Vagina (tissue), 2 donors: ENCODE measurements around the gene POU6F2. TPM values are rescaled to one million over a fixed set of nuclear protein-coding genes. Genes with fewer than 3 reads are reported as not detected.
"Not testable (repeated sequence)": the region's sequence is repeated elsewhere in the genome, so short reads cannot be mapped to it uniquely, and the experiment has no call there.

ENCODE experiments used
- DNase-seq, 2 donors: peaks; one replicate each; pipeline ENCODE4 v3.0.0-alpha.2; 2017; ENCODE audit errors: extremely low spot score in 2 of 2
- H3K27ac ChIP-seq: fragments of 200-600 bp; sonication (generic); one replicate; pipeline ENCODE4 v1.5.1; 2019
- H3K27me3 ChIP-seq: fragments of 200-600 bp; sonication (generic); one replicate; pipeline ENCODE4 v1.5.1; 2019
- H3K36me3 ChIP-seq, 2 donors: fragments of 200-600 bp; sonication (generic); one replicate each; pipeline ENCODE4 v1.5.1; 2017 to 2019
- H3K4me1 ChIP-seq: fragments of 200-600 bp; sonication (generic); one replicate; pipeline ENCODE4 v1.5.1; 2019
- H3K4me3 ChIP-seq, 2 donors: fragments of 200-600 bp; sonication (generic); 1 replicate in 1 of 2; 2 replicates in 1 of 2; pipeline ENCODE4 v1.5.1; 2016 to 2019
- H3K9me3 ChIP-seq: fragments of 200-600 bp; sonication (generic); one replicate; pipeline ENCODE4 v1.5.1; 2019
- POLR2A ChIP-seq, 2 donors: fragments of 450-650 bp; IDR thresholded peaks; one replicate each; pipeline ENCODE4 v1.6.1; 2017; ENCODE audit warnings: antibody characterized with exemption in 2 of 2, mild to moderate bottlenecking in 2 of 2, moderate library complexity in 2 of 2
- POLR2AphosphoS5 ChIP-seq, 2 donors: sonication (generic); formaldehyde crosslinking; IDR thresholded peaks; one replicate each; pipeline ENCODE4 v1.9.0; 2017; ENCODE audit warnings: antibody characterized with exemption in 2 of 2, mild to moderate bottlenecking in 2 of 2, low read depth in 1 of 2; ENCODE audit not compliant: insufficient read depth in 1 of 2
- intact Hi-C: fragments of 100-400 bp; cut with DNase I; formaldehyde crosslinking; loops from one replicate; pipeline ENCODE4 v1.15.1; 2023
- total RNA-seq: library from RNA; depleted of rRNA; stranded (reverse); fragments of >200 nt; gene quantifications from one replicate; pipeline ENCODE4 v1.2.3, GENCODE V29; 2016
- TF ChIP-seq, protein P1 (sequence below), 3 experiments: fragments of 450-650 bp in 2 of 3; fragments of 200-600 bp in 1 of 3; sonication (generic) in 1 of 3; IDR thresholded peaks; one replicate each; pipeline ENCODE4 v1.5.1; 2017 to 2019; ENCODE audit warnings: antibody characterized with exemption in 3 of 3, mild to moderate bottlenecking in 2 of 3, moderate library complexity in 2 of 3

Gene POU6F2
- total RNA-seq, 1 donor from 2014 or later: not detected

DNA sequence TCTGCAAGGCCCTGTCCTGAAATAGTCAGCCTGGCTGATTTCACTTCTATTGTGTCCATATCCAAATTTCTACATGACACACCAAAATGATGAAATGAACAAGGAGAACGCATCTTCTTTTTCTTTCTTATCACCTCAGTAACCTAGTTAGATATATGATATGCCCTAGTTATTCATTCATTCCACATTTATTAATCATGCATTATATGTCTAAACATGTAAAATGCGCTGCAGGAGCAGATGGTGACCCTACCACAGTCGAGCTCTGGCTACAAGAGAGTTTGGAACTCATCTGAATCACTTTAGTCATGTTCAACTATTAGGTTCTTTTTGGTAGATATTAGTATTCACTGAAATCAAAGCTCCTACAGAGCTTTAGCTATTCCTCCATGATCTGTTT, 36.9 kb upstream of the POU6F2 start:
- no peaks in the 10 kb centered on the region for H3K27me3 ChIP-seq
- TF ChIP-seq POLR2A (IDR thresholded peaks at IDR 0.05): no peak
- TF ChIP-seq, protein P1, sequence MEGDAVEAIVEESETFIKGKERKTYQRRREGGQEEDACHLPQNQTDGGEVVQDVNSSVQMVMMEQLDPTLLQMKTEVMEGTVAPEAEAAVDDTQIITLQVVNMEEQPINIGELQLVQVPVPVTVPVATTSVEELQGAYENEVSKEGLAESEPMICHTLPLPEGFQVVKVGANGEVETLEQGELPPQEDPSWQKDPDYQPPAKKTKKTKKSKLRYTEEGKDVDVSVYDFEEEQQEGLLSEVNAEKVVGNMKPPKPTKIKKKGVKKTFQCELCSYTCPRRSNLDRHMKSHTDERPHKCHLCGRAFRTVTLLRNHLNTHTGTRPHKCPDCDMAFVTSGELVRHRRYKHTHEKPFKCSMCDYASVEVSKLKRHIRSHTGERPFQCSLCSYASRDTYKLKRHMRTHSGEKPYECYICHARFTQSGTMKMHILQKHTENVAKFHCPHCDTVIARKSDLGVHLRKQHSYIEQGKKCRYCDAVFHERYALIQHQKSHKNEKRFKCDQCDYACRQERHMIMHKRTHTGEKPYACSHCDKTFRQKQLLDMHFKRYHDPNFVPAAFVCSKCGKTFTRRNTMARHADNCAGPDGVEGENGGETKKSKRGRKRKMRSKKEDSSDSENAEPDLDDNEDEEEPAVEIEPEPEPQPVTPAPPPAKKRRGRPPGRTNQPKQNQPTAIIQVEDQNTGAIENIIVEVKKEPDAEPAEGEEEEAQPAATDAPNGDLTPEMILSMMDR (IDR thresholded peaks at IDR 0.05): no peak
- no peak for TF ChIP-seq POLR2AphosphoS5 (IDR thresholded peaks at IDR 0.05; ENCODE audit: insufficient read depth in 1 of 2, low read depth in 1 of 2)
- H3K4me3 ChIP-seq: no peak overlapping the region
- DNase-seq: no peak
- H3K9me3 ChIP-seq: no peaks in the 10 kb centered on the region
- no peaks in the 10 kb centered on the region for H3K36me3 ChIP-seq
- H3K4me1 ChIP-seq: no peaks in the 10 kb centered on the region
- H3K27ac ChIP-seq: no peak overlapping the region
- intact Hi-C loops: no loop called here

DNA sequence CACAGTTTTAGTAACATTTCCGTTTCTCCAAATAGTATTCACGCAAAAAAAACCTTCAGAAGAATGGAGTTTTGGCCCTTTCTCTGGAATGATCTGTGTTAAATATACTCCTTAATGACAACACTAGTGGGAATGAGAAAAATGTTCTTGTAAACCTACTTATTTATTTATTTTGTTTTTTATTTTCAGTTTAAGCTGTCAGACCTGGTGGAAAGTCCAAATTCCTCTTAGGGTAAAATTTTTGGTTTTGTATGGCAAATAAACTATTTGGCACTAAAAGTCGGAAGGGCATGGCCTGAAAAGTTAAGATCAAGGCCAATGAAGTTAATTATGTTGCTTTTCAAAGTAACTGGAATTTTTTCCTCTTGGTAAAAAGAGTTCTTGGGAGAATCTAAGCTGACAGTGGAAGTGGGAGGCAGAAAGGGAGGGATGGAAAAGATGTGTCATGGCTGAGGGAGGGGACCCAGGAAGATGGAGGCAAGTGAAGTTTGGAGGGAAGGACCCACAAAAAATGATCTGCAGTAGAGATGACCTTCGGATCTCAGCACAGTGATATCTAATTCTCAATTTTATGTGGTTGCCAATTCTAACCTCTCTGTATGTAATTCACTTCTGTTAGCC, 35.2 kb upstream of the POU6F2 start:
- H3K9me3 ChIP-seq: no peaks in the 10 kb centered on the region

DNA sequence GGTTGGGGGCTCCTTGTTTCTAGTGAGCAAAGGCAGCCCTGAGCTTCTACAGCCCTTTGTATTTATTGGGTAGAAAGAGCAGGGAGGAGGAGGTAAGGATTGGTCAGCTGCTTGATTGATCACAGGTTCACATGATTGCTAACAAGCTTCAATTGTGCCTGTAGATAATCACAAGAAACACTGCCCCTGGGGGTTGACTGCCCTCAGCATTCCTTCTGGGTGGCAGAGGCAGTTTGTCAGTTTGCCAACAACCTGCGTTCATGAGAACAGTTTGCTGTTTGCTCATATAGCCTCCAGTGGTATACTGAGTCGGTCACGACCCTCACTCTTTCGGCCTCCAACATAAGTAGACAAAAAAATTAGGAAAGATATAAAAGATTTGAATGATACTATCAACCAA, 30.2 kb upstream of the POU6F2 start:
- H3K4me1 ChIP-seq, H3K27ac ChIP-seq, H3K9me3 ChIP-seq, H3K36me3 ChIP-seq, H3K4me3 ChIP-seq, H3K27me3 ChIP-seq, intact Hi-C loops, DNase-seq: not testable (repeated sequence)

More for the DNA sequence above, 35.2 kb upstream of the POU6F2 start:
- Histone ChIP-seq H3K27ac (no peak overlapping the region), H3K4me3 (no peak overlapping the region), H3K27me3 (no peaks in the 10 kb centered on the region), H3K4me1 (no peaks in the 10 kb centered on the region), H3K36me3 (no peaks in the 10 kb centered on the region)
- TF ChIP-seq, protein P1 (IDR thresholded peaks at IDR 0.05): no peak
- TF ChIP-seq POLR2AphosphoS5 (IDR thresholded peaks at IDR 0.05; ENCODE audit: insufficient read depth in 1 of 2, low read depth in 1 of 2) (no peak), POLR2A (IDR thresholded peaks at IDR 0.05) (no peak)
- intact Hi-C loops: no loop called here
- no peak for DNase-seq

DNA sequence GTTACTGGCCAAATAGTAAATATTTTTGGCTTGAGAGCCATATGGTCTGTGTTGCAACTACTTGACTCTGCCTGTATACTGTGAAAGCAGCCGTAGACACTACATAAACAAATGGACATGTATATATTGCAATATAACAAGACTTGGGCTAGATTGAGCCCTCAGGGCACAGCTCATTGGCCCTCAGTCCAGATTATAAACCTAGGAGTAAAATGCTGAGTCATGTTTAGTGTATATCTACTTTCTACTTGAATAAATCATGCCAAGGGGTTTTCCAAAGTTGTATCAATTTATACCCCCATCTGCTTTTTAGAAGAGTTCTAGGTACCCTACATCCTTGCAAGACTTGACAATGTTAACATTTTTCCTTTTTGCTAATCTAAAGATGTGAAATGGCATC, 27.4 kb upstream of the POU6F2 start:
- no peaks in the 10 kb centered on the region for H3K9me3 ChIP-seq
- no peak for TF ChIP-seq POLR2A (IDR thresholded peaks at IDR 0.05)
- TF ChIP-seq POLR2AphosphoS5 (IDR thresholded peaks at IDR 0.05; ENCODE audit: insufficient read depth in 1 of 2, low read depth in 1 of 2): no peak
- TF ChIP-seq, protein P1 (IDR thresholded peaks at IDR 0.05): no peak

DNA sequence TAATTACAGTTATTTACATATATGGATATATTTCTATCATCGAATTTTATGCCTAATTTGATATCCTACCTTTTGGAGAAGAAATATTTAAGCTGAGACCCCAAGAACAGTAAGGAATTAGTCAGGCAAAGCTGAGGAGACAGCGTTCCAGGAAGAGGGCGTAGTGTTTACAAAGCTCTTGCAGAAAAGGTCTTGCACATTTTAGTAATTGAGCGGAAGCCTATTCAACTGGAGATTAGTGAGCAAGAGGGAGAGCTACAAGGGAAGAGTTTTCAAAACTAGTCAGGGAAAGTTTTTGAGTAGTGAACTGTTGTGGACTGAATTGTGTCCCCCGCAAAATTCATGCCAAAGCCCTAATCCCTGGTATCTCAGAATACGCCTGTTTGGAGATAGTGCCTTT, 26.5 kb upstream of the POU6F2 start:
- no peaks in the 10 kb centered on the region for H3K9me3 ChIP-seq
- intact Hi-C loops: no loop called here
- TF ChIP-seq, protein P1 (IDR thresholded peaks at IDR 0.05): no peak
- no peak for TF ChIP-seq POLR2A (IDR thresholded peaks at IDR 0.05)
- no peak for TF ChIP-seq POLR2AphosphoS5 (IDR thresholded peaks at IDR 0.05; ENCODE audit: insufficient read depth in 1 of 2, low read depth in 1 of 2)
- peaks cover 4% of the 10 kb centered on the region for H3K4me1 ChIP-seq
- H3K36me3 ChIP-seq: no peaks in the 10 kb centered on the region
- no peak overlapping the region for H3K27ac ChIP-seq
- DNase-seq: no peak
- H3K4me3 ChIP-seq: no peak overlapping the region
- H3K27me3 ChIP-seq: no peaks in the 10 kb centered on the region

More for the DNA sequence above, 27.4 kb upstream of the POU6F2 start:
- no peaks in the 10 kb centered on the region for H3K27me3 ChIP-seq
- H3K4me1 ChIP-seq: peaks cover 4% of the 10 kb centered on the region
- no peak overlapping the region for H3K4me3 ChIP-seq
- intact Hi-C loops: no loop called here
- no peak for DNase-seq
- no peak overlapping the region for H3K27ac ChIP-seq
- H3K36me3 ChIP-seq: no peaks in the 10 kb centered on the region
